Measurements from ENCODE around the gene KCNMB2. TPM values are rescaled to one million over a fixed set of nuclear protein-coding genes. Genes with fewer than 3 reads are reported as not detected.
"Not testable (repeated sequence)": the region's sequence is repeated elsewhere in the genome, so short reads cannot be mapped to it uniquely, and the experiment has no call there.

Gene KCNMB2
- total RNA-seq, 1 donor from 2014 or later = 3.4 TPM

GRCh38 chr3:178810181-178810580 is 273.9 kb downstream of the KCNMB2 start:
- DNase-seq = no peak

- no peak for DNase-seq
Observed at GRCh38 chr3:178822722-178823121, 286.5 kb downstream of the KCNMB2 start.

- DNase-seq = no peak
Observed at GRCh38 chr3:178823150-178823549, 286.9 kb downstream of the KCNMB2 start.

GRCh38 chr3:178823591-178824246 is 287.5 kb downstream of the KCNMB2 start:
- no peak for DNase-seq

- no peak for DNase-seq
Observed at GRCh38 chr3:178826435-178827123, 290.3 kb downstream of the KCNMB2 start.

- no peak for DNase-seq
Observed at GRCh38 chr3:178827285-178827856, 291.1 kb downstream of the KCNMB2 start.

- DNase-seq = no peak
Observed at GRCh38 chr3:178833695-178834094, 297.5 kb downstream of the KCNMB2 start.

- no peak for DNase-seq
Observed at GRCh38 chr3:178835033-178835432, 298.8 kb downstream of the KCNMB2 start.

GRCh38 chr3:178837512-178837911 is 301.3 kb downstream of the KCNMB2 start:
- DNase-seq = no peak

- no peak for DNase-seq
Observed at GRCh38 chr3:178840586-178840985, 304.4 kb downstream of the KCNMB2 start.

- no peak for DNase-seq
Observed at GRCh38 chr3:178841011-178841410, 304.8 kb downstream of the KCNMB2 start.

GRCh38 chr3:178844916-178845315 is 308.7 kb downstream of the KCNMB2 start:
- DNase-seq = no peak

- DNase-seq = no peak
Observed at GRCh38 chr3:178845420-178846118, 309.3 kb downstream of the KCNMB2 start.

- peak; percentile 70 for DNase-seq
Observed at GRCh38 chr3:178847190-178847589, 311.0 kb downstream of the KCNMB2 start.

- no peak for DNase-seq
Observed at GRCh38 chr3:178849199-178849910, 313.1 kb downstream of the KCNMB2 start.

- no peak for DNase-seq
Observed at GRCh38 chr3:178850450-178851190, 314.4 kb downstream of the KCNMB2 start.

GRCh38 chr3:178851564-178851963 is 315.3 kb downstream of the KCNMB2 start:
- DNase-seq = no peak

GRCh38 chr3:178856804-178857203 is 320.6 kb downstream of the KCNMB2 start:
- DNase-seq = no peak

- DNase-seq = no peak
Observed at GRCh38 chr3:178859386-178859785, 323.1 kb downstream of the KCNMB2 start.

GRCh38 chr3:178859900-178860436 is 323.7 kb downstream of the KCNMB2 start:
- not testable (repeated sequence) for DNase-seq

- DNase-seq = no peak
Observed at GRCh38 chr3:178868681-178869080, 332.4 kb downstream of the KCNMB2 start.

All from skin of body (tissue), 2 donors.